ENCODE results near the gene CUEDC2. TPM values are rescaled to one million over a fixed set of nuclear protein-coding genes. Genes with fewer than 3 reads are reported as not detected.
"Not testable (repeated sequence)": the region's sequence is repeated elsewhere in the genome, so short reads cannot be mapped to it uniquely, and the experiment has no call there.

CUEDC2 gene
- polyA plus RNA-seq, 3 donors from 2014 or later = 61.8 to 65.3 (median 63.3) TPM

GRCh38 chr10:102463983-102464382, 31.6 kb upstream of the CUEDC2 start:
- peaks cover under 1 to 4% (median 4%) of the 10 kb centered on the region in 3 donors for H3K36me3 Mint-ChIP-seq
- H3K4me3 Mint-ChIP-seq = peak overlapping the region in 1 of 5 donors; percentile 33

GRCh38 chr10:102462512-102463054, 30.2 kb upstream of the CUEDC2 start:
- Mint-ChIP-seq H3K4me1 (peaks cover 26% of the 10 kb centered on the region in 2 donors), H3K27me3 (ENCODE audit: low read depth in 3 of 3) (peaks cover 0 to 6% (median 4%) of the 10 kb centered on the region in 3 donors), H3K27ac (peak overlapping the region in 4 of 6 donors; percentile 31 to 60 (median 42)), H3K9me3 (no peaks in the 10 kb centered on the region), H3K4me3 (peak overlapping the region; percentile 44 to 94 (median 88)), H3K36me3 (peaks cover 0 to 4% (median 0%) of the 10 kb centered on the region in 3 donors)
- no peak for DNase-seq

More at GRCh38 chr10:102463983-102464382, 31.6 kb upstream of the CUEDC2 start:
- DNase-seq = no peak
- Mint-ChIP-seq H3K9me3 (no peaks in the 10 kb centered on the region), H3K27ac (no peak overlapping the region), H3K4me1 (peaks cover 26% of the 10 kb centered on the region in 2 donors), H3K27me3 (ENCODE audit: low read depth in 3 of 3) (peaks cover 0 to 5% (median 4%) of the 10 kb centered on the region in 3 donors)

- Mint-ChIP-seq H3K27ac (peak overlapping the region; percentile 70 to 88 (median 86)), H3K4me3 (peak overlapping the region; percentile 83 to 94 (median 91)), H3K9me3 (no peaks in the 10 kb centered on the region), H3K36me3 (peaks cover 0 to 4% (median 0%) of the 10 kb centered on the region in 3 donors), H3K4me1 (peaks cover 26% of the 10 kb centered on the region in 2 donors), H3K27me3 (ENCODE audit: low read depth in 3 of 3) (peaks cover 0 to 4% (median 4%) of the 10 kb centered on the region in 3 donors)
- DNase-seq = peak; percentile 88 to 89 (median 89)
Measured at GRCh38 chr10:102461187-102462054, 29.0 kb upstream of the CUEDC2 start.

GRCh38 chr10:102460836-102461186, 28.4 kb upstream of the CUEDC2 start:
- Mint-ChIP-seq H3K27me3 (ENCODE audit: low read depth in 3 of 3) (peaks cover 0 to 4% (median 4%) of the 10 kb centered on the region in 3 donors), H3K4me1 (peaks cover 26% of the 10 kb centered on the region in 2 donors), H3K9me3 (no peaks in the 10 kb centered on the region), H3K27ac (peak overlapping the region; percentile 69 to 88 (median 72)), H3K36me3 (peaks cover 0 to 4% (median 0%) of the 10 kb centered on the region in 3 donors), H3K4me3 (peak overlapping the region; percentile 83 to 94 (median 91))
- DNase-seq = no peak

GRCh38 chr10:102458656-102459055, 26.3 kb upstream of the CUEDC2 start:
- no peak for DNase-seq
- Mint-ChIP-seq H3K4me3 (no peak overlapping the region), H3K27ac (no peak overlapping the region), H3K4me1 (peaks cover 26% of the 10 kb centered on the region in 2 donors), H3K27me3 (ENCODE audit: low read depth in 3 of 3) (peaks cover 0 to 4% (median 4%) of the 10 kb centered on the region in 3 donors), H3K9me3 (no peaks in the 10 kb centered on the region), H3K36me3 (peaks cover 0 to 2% (median 0%) of the 10 kb centered on the region in 3 donors)

GRCh38 chr10:102457591-102458150, 25.3 kb upstream of the CUEDC2 start:
- H3K4me3 Mint-ChIP-seq = no peak overlapping the region
- peak overlapping the region in 3 of 6 donors; percentile 24 to 72 (median 32) for H3K27ac Mint-ChIP-seq
- H3K9me3 Mint-ChIP-seq = no peaks in the 10 kb centered on the region
- H3K4me1 Mint-ChIP-seq = peaks cover 28 to 29% of the 10 kb centered on the region in 2 donors
- no peaks in the 10 kb centered on the region for H3K36me3 Mint-ChIP-seq
- peaks cover 0 to 4% (median 3%) of the 10 kb centered on the region in 3 donors for H3K27me3 Mint-ChIP-seq (ENCODE audit: low read depth in 3 of 3)
- DNase-seq = no peak

GRCh38 chr10:102455893-102456471, 23.6 kb upstream of the CUEDC2 start:
- Mint-ChIP-seq H3K4me1 (peaks cover 20 to 21% of the 10 kb centered on the region in 2 donors), H3K9me3 (no peaks in the 10 kb centered on the region), H3K27ac (peak overlapping the region in 2 of 6 donors; percentile 16 to 79), H3K36me3 (no peaks in the 10 kb centered on the region), H3K27me3 (ENCODE audit: low read depth in 3 of 3) (peaks cover 0 to 1% (median 0%) of the 10 kb centered on the region in 3 donors), H3K4me3 (no peak overlapping the region)
- no peak for DNase-seq

GRCh38 chr10:102454662-102455487, 22.5 kb upstream of the CUEDC2 start:
- not testable (repeated sequence) for H3K9me3 Mint-ChIP-seq; H3K27me3 Mint-ChIP-seq (ENCODE audit: low read depth in 3 of 3); DNase-seq; H3K36me3 Mint-ChIP-seq; H3K4me3 Mint-ChIP-seq
- Mint-ChIP-seq H3K4me1 (peaks cover 15 to 16% of the 10 kb centered on the region in 2 donors), H3K27ac (peak overlapping the region in 1 of 6 donors; percentile 30)

GRCh38 chr10:102453502-102453901, 21.1 kb upstream of the CUEDC2 start:
- H3K4me3 Mint-ChIP-seq = no peak overlapping the region
- no peak for DNase-seq
- H3K27me3 Mint-ChIP-seq (ENCODE audit: low read depth in 3 of 3) = peaks cover 0 to 7% (median 5%) of the 10 kb centered on the region in 3 donors
- H3K4me1 Mint-ChIP-seq = peaks cover 21 to 26% of the 10 kb centered on the region in 2 donors
- no peaks in the 10 kb centered on the region for H3K36me3 Mint-ChIP-seq
- peak overlapping the region in 2 of 6 donors; percentile 81 to 85 for H3K27ac Mint-ChIP-seq
- no peaks in the 10 kb centered on the region for H3K9me3 Mint-ChIP-seq

- DNase-seq = no peak
- Mint-ChIP-seq H3K4me1 (peaks cover 21 to 26% of the 10 kb centered on the region in 2 donors), H3K27ac (peak overlapping the region; percentile 18 to 81 (median 52)), H3K27me3 (ENCODE audit: low read depth in 3 of 3) (peaks cover 0 to 7% (median 3%) of the 10 kb centered on the region in 3 donors), H3K9me3 (no peaks in the 10 kb centered on the region), H3K36me3 (no peaks in the 10 kb centered on the region), H3K4me3 (peak overlapping the region in 3 of 5 donors; percentile 34 to 83 (median 55))
Measured at GRCh38 chr10:102452672-102453340, 20.4 kb upstream of the CUEDC2 start.

- H3K36me3 Mint-ChIP-seq = no peaks in the 10 kb centered on the region
- peaks cover 0 to 7% (median 3%) of the 10 kb centered on the region in 3 donors for H3K27me3 Mint-ChIP-seq (ENCODE audit: low read depth in 3 of 3)
- H3K27ac Mint-ChIP-seq = peak within 1 kb of the TSS; percentile 71 to 89 (median 81)
- no peak for DNase-seq
- H3K9me3 Mint-ChIP-seq = no peaks in the 10 kb centered on the region
- H3K4me1 Mint-ChIP-seq = peaks cover 21 to 26% of the 10 kb centered on the region in 2 donors
- H3K4me3 Mint-ChIP-seq = peak within 1 kb of the TSS; percentile 80 to 97 (median 82)
Measured at GRCh38 chr10:102451105-102451969, 19.0 kb upstream of the CUEDC2 start, which contains the start of gene C10orf95. TSS of gene C10orf95 (minus strand) at chr10:102451543. CDS start at chr10:102451093, 450 bp downstream.
